H9 (cell line): Measurements from ENCODE around the gene RAB43. TPM values are rescaled to one million over a fixed set of nuclear protein-coding genes. Genes with fewer than 3 reads are reported as not detected.

Experiments used
- DNase-seq: peaks from one replicate; pipeline ENCODE4 v3.0.0-alpha.2; 2017
- H2AFZ ChIP-seq: one replicate; pipeline ENCODE4 v1.6.1; 2013; ENCODE audit warnings: mild to moderate bottlenecking, low read length, control low read depth, moderate library complexity
- H2AK5ac ChIP-seq: 2 replicates; pipeline ENCODE4 v1.6.1; 2013; ENCODE audit warnings: low read length, control low read depth, mixed read lengths; ENCODE audit not compliant: insufficient read length
- H2BK120ac ChIP-seq: one replicate; pipeline ENCODE4 v1.6.1; 2013; ENCODE audit warnings: low read depth, mild to moderate bottlenecking, low read length, control low read depth, inconsistent platforms; ENCODE audit not compliant: poor library complexity, severe bottlenecking
- H2BK12ac ChIP-seq: 2 replicates; pipeline ENCODE4 v1.6.1; 2013; ENCODE audit warnings: low read length, control low read depth, mixed read lengths, low read depth; ENCODE audit not compliant: insufficient read length
- H2BK15ac ChIP-seq: 2 replicates; pipeline ENCODE4 v1.6.1; 2013; ENCODE audit warnings: low read depth, low read length, control low read depth
- H2BK20ac ChIP-seq: one replicate; pipeline ENCODE4 v1.6.1; 2013; ENCODE audit warnings: low read depth, mild to moderate bottlenecking, low read length, control low read depth, inconsistent platforms; ENCODE audit not compliant: poor library complexity, severe bottlenecking
- H2BK5ac ChIP-seq: 2 replicates; pipeline ENCODE4 v1.6.1; 2013; ENCODE audit warnings: low read length, control low read depth, mixed read lengths; ENCODE audit not compliant: insufficient read length
- H3K14ac ChIP-seq: 2 replicates; pipeline ENCODE4 v1.6.1; 2013; ENCODE audit warnings: low read length, control low read depth; ENCODE audit not compliant: insufficient read depth
- H3K18ac ChIP-seq: 2 replicates; pipeline ENCODE4 v1.6.1; 2013; ENCODE audit warnings: low read depth, mild to moderate bottlenecking, mixed read lengths, low read length, control low read depth; ENCODE audit not compliant: insufficient read length
- H3K23ac ChIP-seq: 2 replicates; pipeline ENCODE4 v1.6.1; 2013; ENCODE audit warnings: low read length, control low read depth, mixed read lengths, low read depth; ENCODE audit not compliant: insufficient read length
- H3K23me2 ChIP-seq: 2 replicates; pipeline ENCODE4 v1.6.1; 2013; ENCODE audit warnings: low read depth, mild to moderate bottlenecking, mixed read lengths, low read length, control low read depth; ENCODE audit not compliant: insufficient read length, poor library complexity, severe bottlenecking
- H3K27ac ChIP-seq: 2 replicates; pipeline ENCODE4 v1.5.1; 2013; ENCODE audit warnings: low read length, control low read depth, mixed read lengths, low read depth; ENCODE audit not compliant: insufficient read length
- H3K27me3 ChIP-seq: 2 replicates; pipeline ENCODE4 v1.6.1; 2013; ENCODE audit warnings: low read length, control low read depth, inconsistent platforms; ENCODE audit not compliant: insufficient read depth
- H3K4ac ChIP-seq: 2 replicates; pipeline ENCODE4 v1.6.1; 2013; ENCODE audit warnings: low read depth, mild to moderate bottlenecking, control low read depth, inconsistent platforms, low read length, moderate library complexity
- H3K4me1 ChIP-seq: 2 replicates; pipeline ENCODE4 v1.6.1; 2013; ENCODE audit warnings: low read length, control low read depth, inconsistent platforms; ENCODE audit not compliant: insufficient read depth
- H3K4me2 ChIP-seq: 2 replicates; pipeline ENCODE4 v1.6.1; 2013; ENCODE audit warnings: low read length, control low read depth, mixed read lengths; ENCODE audit not compliant: insufficient read length, insufficient read depth
- H3K56ac ChIP-seq: 2 replicates; pipeline ENCODE4 v1.6.1; 2013; ENCODE audit warnings: low read depth, mild to moderate bottlenecking, mixed read lengths, low read length, control low read depth; ENCODE audit not compliant: insufficient read length
- H3K79me1 ChIP-seq: 2 replicates; pipeline ENCODE4 v1.6.1; 2013; ENCODE audit warnings: low read depth, mild to moderate bottlenecking, moderate library complexity, low read length, control low read depth, inconsistent platforms; ENCODE audit not compliant: insufficient read depth, poor library complexity, severe bottlenecking
- H3K79me2 ChIP-seq: 2 replicates; pipeline ENCODE4 v1.6.1; 2013; ENCODE audit warnings: low read length, control low read depth, inconsistent platforms; ENCODE audit not compliant: insufficient read depth
- H3K9ac ChIP-seq: 2 replicates; pipeline ENCODE4 v1.6.1; 2013; ENCODE audit warnings: low read length, control low read depth, mixed read lengths; ENCODE audit not compliant: insufficient read length; ENCODE audit errors: extremely low read depth
- H3K9me3 ChIP-seq: one replicate; pipeline ENCODE4 v1.6.1; 2013; ENCODE audit warnings: low read depth, low read length, inconsistent platforms; ENCODE audit not compliant: control insufficient read depth
- H3T11ph ChIP-seq: one replicate; pipeline ENCODE4 v1.6.1; 2013; ENCODE audit warnings: mild to moderate bottlenecking, low read length, control low read depth, inconsistent platforms
- H4K20me1 ChIP-seq: one replicate; pipeline ENCODE4 v1.6.1; 2013; ENCODE audit not compliant: control insufficient read depth, insufficient read length, insufficient read depth
- H4K5ac ChIP-seq: 2 replicates; pipeline ENCODE4 v1.6.1; 2013; ENCODE audit warnings: low read depth, mild to moderate bottlenecking, mixed read lengths, low read length, control low read depth; ENCODE audit not compliant: insufficient read length
- H4K8ac ChIP-seq: replicated peaks from 2 replicates; pipeline ENCODE4 v1.6.1; 2013; ENCODE audit warnings: low read length, control low read depth, mixed read lengths, low read depth; ENCODE audit not compliant: insufficient read length
- H4K91ac ChIP-seq: 2 replicates; pipeline ENCODE4 v1.6.1; 2013; ENCODE audit warnings: low read depth, mild to moderate bottlenecking, moderate library complexity, mixed read lengths, low read length, control low read depth; ENCODE audit not compliant: insufficient read length
- H3K27ac Mint-ChIP-seq, 3 experiments: 2 replicates in 2 of 3; 3 replicates in 1 of 3; pipeline ENCODE4 v1.8.0; 2020 to 2021; ENCODE audit warnings: mixed read lengths in 3 of 3, mild to moderate bottlenecking in 1 of 3, moderate library complexity in 1 of 3
- H3K27me3 Mint-ChIP-seq: 2 replicates; pipeline ENCODE4 v1.8.0; 2021; ENCODE audit warnings: low read depth, mild to moderate bottlenecking, moderate library complexity, mixed read lengths
- H3K36me3 Mint-ChIP-seq, 3 experiments: 2 replicates in 2 of 3; 3 replicates in 1 of 3; pipeline ENCODE4 v1.8.0; 2020 to 2021; ENCODE audit warnings: low read depth in 3 of 3, mixed read lengths in 3 of 3; ENCODE audit not compliant: insufficient read depth in 1 of 3
- H3K4me1 Mint-ChIP-seq, 2 experiments: 2 replicates each; pipeline ENCODE4 v1.8.0; 2020; ENCODE audit warnings: mixed read lengths in 2 of 2
- H3K4me3 Mint-ChIP-seq, 2 experiments: 2 replicates in 1 of 2; 3 replicates in 1 of 2; pipeline ENCODE4 v1.8.0; 2020 to 2021; ENCODE audit warnings: mild to moderate bottlenecking in 2 of 2, mixed read lengths in 2 of 2, moderate library complexity in 1 of 2
- H3K9me3 Mint-ChIP-seq, 2 experiments: 2 replicates in 1 of 2; 3 replicates in 1 of 2; pipeline ENCODE4 v1.8.0; 2020; ENCODE audit warnings: mild to moderate bottlenecking in 2 of 2, mixed read lengths in 2 of 2, moderate library complexity in 1 of 2
- WGBS: extraction: QIAGEN DNeasy Blood & Tissue Kit; methylation state at CpG from one replicate; pipeline ENCODE4 v1.1.7; 2013; ENCODE audit warnings: missing lambda C conversion rate, low lambda C conversion rate, mixed read lengths; ENCODE audit not compliant: insufficient read length; ENCODE audit errors: extremely low coverage; 5-methylcytosine and 5-hydroxymethylcytosine counted together
- total RNA-seq: library from RNA; stranded (reverse); gene quantifications from 2 replicates; pipeline ENCODE4 v1.2.1, GENCODE V29; 2021
- TF ChIP-seq, protein P1 (sequence below): fragments of 200-600 bp; sonication (generic); conservative IDR thresholded peaks from 3 replicates; pipeline ENCODE4 v1.8.0; 2021; ENCODE audit warnings: antibody characterized with exemption, mild to moderate bottlenecking

The RAB43 gene
- total RNA-seq, 1 experiment from 2014 or later: 13.6 TPM

- Histone ChIP-seq H2BK20ac (no peak overlapping the region), H3K56ac (no peak overlapping the region), H3K79me1 (no peaks in the 10 kb centered on the region), H2AFZ (no peak overlapping the region), H3K23me2 (no peaks in the 10 kb centered on the region), H2BK120ac (no peak overlapping the region), H3K79me2 (no peaks in the 10 kb centered on the region), H3K4me1 (no peaks in the 10 kb centered on the region), H3K18ac (no peak overlapping the region), H4K8ac (no peak overlapping the region), H2BK12ac (no peak overlapping the region), H2AK5ac (no peak overlapping the region), H3K27ac (no peak overlapping the region), H4K5ac (no peak overlapping the region), H4K20me1 (no peaks in the 10 kb centered on the region), H3K4me2 (no peak overlapping the region), H3T11ph (no peak overlapping the region), H3K23ac (no peak overlapping the region), H3K27me3 (no peaks in the 10 kb centered on the region), H3K9ac (no peak overlapping the region), H3K4ac (no peak overlapping the region), H2BK15ac (no peak overlapping the region), H3K9me3 (no peaks in the 10 kb centered on the region), H3K14ac (no peak overlapping the region), H4K91ac (no peak overlapping the region), H2BK5ac (no peak overlapping the region)
- H3K27ac Mint-ChIP-seq: no peak overlapping the region
- WGBS: no CpG with 5 or more reads among the region's 2 CpGs
- no peak for DNase-seq
- TF ChIP-seq, protein P1, sequence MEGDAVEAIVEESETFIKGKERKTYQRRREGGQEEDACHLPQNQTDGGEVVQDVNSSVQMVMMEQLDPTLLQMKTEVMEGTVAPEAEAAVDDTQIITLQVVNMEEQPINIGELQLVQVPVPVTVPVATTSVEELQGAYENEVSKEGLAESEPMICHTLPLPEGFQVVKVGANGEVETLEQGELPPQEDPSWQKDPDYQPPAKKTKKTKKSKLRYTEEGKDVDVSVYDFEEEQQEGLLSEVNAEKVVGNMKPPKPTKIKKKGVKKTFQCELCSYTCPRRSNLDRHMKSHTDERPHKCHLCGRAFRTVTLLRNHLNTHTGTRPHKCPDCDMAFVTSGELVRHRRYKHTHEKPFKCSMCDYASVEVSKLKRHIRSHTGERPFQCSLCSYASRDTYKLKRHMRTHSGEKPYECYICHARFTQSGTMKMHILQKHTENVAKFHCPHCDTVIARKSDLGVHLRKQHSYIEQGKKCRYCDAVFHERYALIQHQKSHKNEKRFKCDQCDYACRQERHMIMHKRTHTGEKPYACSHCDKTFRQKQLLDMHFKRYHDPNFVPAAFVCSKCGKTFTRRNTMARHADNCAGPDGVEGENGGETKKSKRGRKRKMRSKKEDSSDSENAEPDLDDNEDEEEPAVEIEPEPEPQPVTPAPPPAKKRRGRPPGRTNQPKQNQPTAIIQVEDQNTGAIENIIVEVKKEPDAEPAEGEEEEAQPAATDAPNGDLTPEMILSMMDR: no peak
- no peaks in the 10 kb centered on the region for H3K4me1 Mint-ChIP-seq
- no peaks in the 10 kb centered on the region for H3K9me3 Mint-ChIP-seq
- H3K36me3 Mint-ChIP-seq: peaks cover 10 to 62% (median 49%) of the 10 kb centered on the region in 3 experiments; a peak in 6 of 7 replicates
- H3K27me3 Mint-ChIP-seq: no peaks in the 10 kb centered on the region
- no peak overlapping the region for H3K4me3 Mint-ChIP-seq
Measured at GRCh38 chr3:129131465-129132088, 10.0 kb upstream of the RAB43 start.
